ENCODE results near the gene CHD2.
"Not testable (repeated sequence)": the region's sequence is repeated elsewhere in the genome, so short reads cannot be mapped to it uniquely, and the experiment has no call there.

- TF ChIP-seq CTCF (IDR thresholded peaks at IDR 0.05 in 4 of 5, conservative IDR thresholded peaks at IDR 0.05 in 1 of 5); POLR2A (IDR thresholded peaks at IDR 0.05): not testable (repeated sequence)
Observed at GRCh38 chr15:93031557-93032384, 131.6 kb downstream of the CHD2 start.
